Upper lobe of right lung (tissue), 1 donor: ENCODE measurements around the gene TMEM31. TPM values are rescaled to one million over a fixed set of nuclear protein-coding genes. Genes with fewer than 3 reads are reported as not detected.

Experiments
- ATAC-seq: fragments of 200-7000 bp; cut with Tn5 transposase; one replicate; pipeline ENCODE4 v1.9.1; 2020; ENCODE audit warnings: mild to moderate bottlenecking, moderate library complexity
- DNase-seq: peaks from one replicate; pipeline ENCODE4 v3.0.0-alpha.2; 2020
- H3K27ac ChIP-seq: fragments of 200-600 bp; one replicate; pipeline ENCODE4 v1.8.0; 2022
- H3K27me3 ChIP-seq: fragments of 200-600 bp; one replicate; pipeline ENCODE4 v1.8.0; 2022; ENCODE audit warnings: mild to moderate bottlenecking
- H3K36me3 ChIP-seq: fragments of 200-600 bp; one replicate; pipeline ENCODE4 v1.8.0; 2022
- H3K4me1 ChIP-seq: fragments of 200-600 bp; one replicate; pipeline ENCODE4 v1.8.0; 2022
- H3K4me3 ChIP-seq: fragments of 200-600 bp; one replicate; pipeline ENCODE4 v1.8.0; 2022; ENCODE audit warnings: mild to moderate bottlenecking
- H3K9me3 ChIP-seq: fragments of 200-600 bp; one replicate; pipeline ENCODE4 v1.8.0; 2022
- intact Hi-C: fragments of 100-400 bp; cut with DNase I; formaldehyde crosslinking; loops from one replicate; pipeline ENCODE4 v1.11.0; 2022
- total RNA-seq: library from RNA; stranded (reverse); fragmentation: NEBNext Ultra II Directional; extraction: Animal tissue kit (Norgen Biotek cat#: 25700); gene quantifications from one replicate; pipeline ENCODE4 v1.2.1, GENCODE V29; 2021
- TF ChIP-seq, protein P1 (sequence below): fragments of 200-600 bp; IDR thresholded peaks from one replicate; pipeline ENCODE4 v1.8.0; 2022; ENCODE audit warnings: antibody characterized with exemption
- donor health status: DM: no; HTN: yes; CAD: no; lungs with severe emphysema.

Gene TMEM31
- total RNA-seq, 1 donor from 2014 or later, result not detected

DNA sequence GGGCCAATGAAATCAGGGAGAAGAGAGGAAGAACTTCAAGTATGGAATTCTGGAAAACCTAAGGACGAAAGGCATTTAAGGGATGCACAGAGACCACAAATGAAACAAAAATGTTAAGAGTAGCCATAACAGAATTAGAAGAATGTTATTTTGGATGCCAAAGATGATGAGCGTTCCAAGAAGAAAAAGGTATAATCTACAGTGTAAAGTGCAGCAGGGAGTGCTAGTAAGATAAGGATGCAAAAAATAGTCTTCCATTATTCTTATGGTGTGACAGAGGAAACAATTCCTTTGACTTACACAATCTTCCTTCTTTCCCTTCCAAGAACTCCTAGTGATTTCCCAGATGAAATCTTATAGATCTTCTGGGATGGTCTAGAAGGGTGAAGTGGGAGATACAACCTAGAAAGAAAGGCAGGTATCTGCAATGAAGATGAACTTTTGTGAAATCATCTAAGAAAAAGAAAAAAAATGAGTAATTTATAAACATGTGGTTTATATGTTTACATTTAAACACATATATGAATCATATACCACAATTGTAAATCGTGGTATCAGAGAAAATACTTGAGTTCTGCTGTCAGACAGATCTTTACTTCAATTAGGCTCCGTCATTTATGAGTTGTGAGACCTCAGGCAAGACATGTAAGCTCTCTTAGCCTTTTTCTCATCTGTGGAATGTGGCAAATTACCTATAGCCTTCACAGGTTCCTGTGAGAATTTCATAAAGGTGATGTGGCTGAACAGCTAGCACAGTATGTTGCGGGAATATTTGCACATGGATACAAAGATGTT is 32.3 kb upstream of the TMEM31 start:
- no peak for ATAC-seq
- H3K9me3 ChIP-seq, result no peaks in the 10 kb centered on the region
- H3K36me3 ChIP-seq, result peaks cover 70% of the 10 kb centered on the region
- intact Hi-C loops, result no loop called here
- no peak for DNase-seq
- no peak overlapping the region for H3K4me3 ChIP-seq
- no peak overlapping the region for H3K27ac ChIP-seq
- H3K27me3 ChIP-seq, result no peaks in the 10 kb centered on the region
- H3K4me1 ChIP-seq, result no peaks in the 10 kb centered on the region
- TF ChIP-seq, protein P1, sequence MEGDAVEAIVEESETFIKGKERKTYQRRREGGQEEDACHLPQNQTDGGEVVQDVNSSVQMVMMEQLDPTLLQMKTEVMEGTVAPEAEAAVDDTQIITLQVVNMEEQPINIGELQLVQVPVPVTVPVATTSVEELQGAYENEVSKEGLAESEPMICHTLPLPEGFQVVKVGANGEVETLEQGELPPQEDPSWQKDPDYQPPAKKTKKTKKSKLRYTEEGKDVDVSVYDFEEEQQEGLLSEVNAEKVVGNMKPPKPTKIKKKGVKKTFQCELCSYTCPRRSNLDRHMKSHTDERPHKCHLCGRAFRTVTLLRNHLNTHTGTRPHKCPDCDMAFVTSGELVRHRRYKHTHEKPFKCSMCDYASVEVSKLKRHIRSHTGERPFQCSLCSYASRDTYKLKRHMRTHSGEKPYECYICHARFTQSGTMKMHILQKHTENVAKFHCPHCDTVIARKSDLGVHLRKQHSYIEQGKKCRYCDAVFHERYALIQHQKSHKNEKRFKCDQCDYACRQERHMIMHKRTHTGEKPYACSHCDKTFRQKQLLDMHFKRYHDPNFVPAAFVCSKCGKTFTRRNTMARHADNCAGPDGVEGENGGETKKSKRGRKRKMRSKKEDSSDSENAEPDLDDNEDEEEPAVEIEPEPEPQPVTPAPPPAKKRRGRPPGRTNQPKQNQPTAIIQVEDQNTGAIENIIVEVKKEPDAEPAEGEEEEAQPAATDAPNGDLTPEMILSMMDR, result no peak

DNA sequence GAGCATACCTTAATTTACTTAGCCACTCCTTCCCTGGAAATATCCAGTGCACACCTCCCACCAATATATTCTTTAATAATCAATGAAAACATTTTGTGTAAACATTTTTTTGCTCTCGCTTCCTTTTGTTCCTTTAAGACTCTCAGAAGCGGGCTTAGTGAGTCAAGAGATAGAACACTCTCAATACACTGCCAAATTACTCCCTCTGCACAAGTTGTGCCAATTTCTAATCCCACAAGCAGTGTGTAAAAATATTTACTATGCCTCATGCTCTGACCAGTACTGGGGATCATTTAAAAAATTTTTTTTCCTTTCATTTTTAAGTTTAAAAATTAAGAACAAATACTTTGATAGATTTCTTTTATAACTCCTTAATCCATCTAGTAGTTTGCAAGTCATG is 29.3 kb upstream of the TMEM31 start:
- TF ChIP-seq, protein P1, result no peak
- peaks cover 77% of the 10 kb centered on the region for H3K36me3 ChIP-seq
- intact Hi-C loops, result no loop called here
- no peaks in the 10 kb centered on the region for H3K27me3 ChIP-seq
- no peaks in the 10 kb centered on the region for H3K9me3 ChIP-seq
- no peak for DNase-seq
- ATAC-seq, result no peak
- no peak overlapping the region for H3K27ac ChIP-seq
- no peak overlapping the region for H3K4me3 ChIP-seq
- H3K4me1 ChIP-seq, result no peaks in the 10 kb centered on the region

DNA sequence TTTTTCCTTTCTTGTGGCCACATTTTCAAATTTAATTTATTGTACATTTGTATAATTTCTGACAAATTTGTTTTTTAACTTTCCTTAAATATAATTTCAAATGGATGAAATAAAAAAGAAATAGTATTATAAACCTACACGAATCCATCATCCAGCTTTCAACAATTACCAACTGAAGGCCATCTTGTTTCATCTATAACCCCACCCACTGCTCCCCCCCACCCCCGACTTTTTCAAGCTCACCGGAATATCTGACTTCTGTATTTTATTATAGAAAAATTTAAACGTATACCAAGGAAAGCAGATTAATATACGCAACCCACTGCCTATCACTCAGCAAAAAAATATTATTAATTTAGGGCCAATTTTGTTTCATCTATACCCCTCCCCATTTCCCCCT is 25.3 kb upstream of the TMEM31 start:
- TF ChIP-seq, protein P1, result no peak
- Histone ChIP-seq H3K9me3 (no peaks in the 10 kb centered on the region), H3K4me1 (no peaks in the 10 kb centered on the region), H3K36me3 (peaks cover 45% of the 10 kb centered on the region), H3K27ac (peak overlapping the region; percentile 97), H3K4me3 (peak overlapping the region; percentile 70), H3K27me3 (no peaks in the 10 kb centered on the region)
- no peak for ATAC-seq
- intact Hi-C loops, result no loop called here
- DNase-seq, result no peak

DNA sequence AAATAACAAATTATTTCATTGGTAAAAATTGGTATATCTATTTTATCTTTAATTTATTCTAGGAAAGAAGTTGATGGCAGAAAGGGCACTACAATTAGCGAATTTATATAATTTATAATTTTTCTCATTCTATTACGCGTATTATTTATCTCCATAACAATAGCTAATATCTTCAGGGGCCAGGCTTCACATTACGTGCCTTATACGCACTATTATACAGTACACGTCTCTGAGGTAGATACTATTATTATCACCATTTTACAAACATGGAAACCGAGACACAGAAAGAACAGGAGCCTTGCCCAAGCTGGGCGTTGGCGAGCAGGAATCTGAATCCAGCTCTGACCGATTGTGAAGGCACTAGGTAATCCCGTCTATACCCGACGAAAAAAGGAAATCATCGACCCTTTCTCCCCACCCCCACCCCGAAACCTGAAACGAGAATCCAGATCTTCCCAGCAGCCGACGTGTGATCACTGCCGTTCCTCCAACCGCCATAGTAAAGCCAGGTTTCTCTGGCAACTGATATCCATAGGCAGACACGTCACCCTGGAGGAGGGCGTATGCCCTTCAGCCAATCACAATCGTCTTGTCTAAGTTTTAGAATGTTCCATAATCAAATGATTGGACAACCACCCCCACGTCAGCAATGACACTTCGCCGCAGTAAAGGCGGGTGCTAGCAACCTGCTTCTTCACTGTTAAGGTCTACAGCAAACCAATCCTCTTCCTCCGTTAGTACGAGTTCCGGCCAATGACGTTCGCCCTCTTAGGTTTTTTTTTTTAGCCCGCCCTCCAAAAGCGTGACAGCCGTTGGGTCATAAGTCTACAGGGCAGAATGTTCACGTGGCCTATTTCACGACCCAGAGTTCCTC is 24.3 kb upstream of the TMEM31 start, which contains the start of gene MORF4L2:
TSS of gene MORF4L2 (minus strand) at position 501 of the 874 bp plus-strand sequence. CDS start 9,672 bp downstream, outside the sequence.
- DNase-seq, result peak; percentile 91
- peak within 1 kb of the TSS; percentile 70 for H3K4me3 ChIP-seq
- intact Hi-C loops, result no loop called here
- H3K36me3 ChIP-seq, result peaks cover 35% of the 10 kb centered on the region
- no peaks in the 10 kb centered on the region for H3K27me3 ChIP-seq
- peak; percentile 94 for ATAC-seq
- peak within 1 kb of the TSS; percentile 97 for H3K27ac ChIP-seq
- H3K4me1 ChIP-seq, result no peaks in the 10 kb centered on the region
- H3K9me3 ChIP-seq, result no peaks in the 10 kb centered on the region
- TF ChIP-seq, protein P1, result no peak

DNA sequence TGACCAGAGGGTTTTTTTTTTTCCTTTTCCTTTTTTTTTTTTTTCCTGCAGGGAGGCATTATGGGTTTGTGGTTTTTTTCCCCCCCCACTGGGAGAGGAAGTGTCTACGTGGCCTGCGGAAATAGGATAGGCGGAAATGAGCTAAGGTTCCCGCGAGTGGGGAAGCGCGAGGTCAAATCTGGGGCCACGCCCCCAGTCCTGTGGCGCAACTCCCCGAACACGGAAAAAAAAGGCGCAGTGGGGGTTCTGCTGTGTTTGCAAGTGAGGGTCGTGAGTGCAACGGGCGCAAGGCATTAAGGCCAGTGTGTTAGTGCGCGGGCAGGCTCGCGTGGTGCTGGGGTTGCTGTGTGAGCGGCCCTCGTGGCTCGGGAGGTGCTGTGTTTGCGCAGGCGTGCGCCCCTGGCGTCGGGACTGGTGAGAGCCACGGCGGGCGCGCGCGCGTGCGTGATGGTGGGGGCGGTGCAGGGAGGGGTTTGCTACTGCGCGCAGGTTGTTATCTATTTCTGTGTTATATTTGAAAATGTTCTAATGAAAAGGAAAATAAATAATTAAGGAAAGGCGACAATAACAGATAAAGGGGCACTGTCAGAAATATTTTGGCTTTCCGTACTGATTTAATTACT is 23.5 kb upstream of the TMEM31 start:
- TF ChIP-seq, protein P1, result peak; percentile 51
- Histone ChIP-seq H3K9me3 (no peaks in the 10 kb centered on the region), H3K4me1 (no peaks in the 10 kb centered on the region), H3K36me3 (peaks cover 27% of the 10 kb centered on the region), H3K27me3 (no peaks in the 10 kb centered on the region), H3K27ac (peak overlapping the region; percentile 97), H3K4me3 (peak overlapping the region; percentile 70)
- intact Hi-C loops, result no loop called here
- ATAC-seq (peak; percentile 88), DNase-seq (peak; percentile 94)
